Measurements from ENCODE around the gene CDC42SE1. TPM values are rescaled to one million over a fixed set of nuclear protein-coding genes. Genes with fewer than 3 reads are reported as not detected.
A peak's percentile ranks its signal among the peaks of the same experiment; 100 is the strongest.

Gene CDC42SE1
- total and polyA plus RNA-seq, 12 donors, result 26.1 to 45.6 (median 30.5) TPM

DNA sequence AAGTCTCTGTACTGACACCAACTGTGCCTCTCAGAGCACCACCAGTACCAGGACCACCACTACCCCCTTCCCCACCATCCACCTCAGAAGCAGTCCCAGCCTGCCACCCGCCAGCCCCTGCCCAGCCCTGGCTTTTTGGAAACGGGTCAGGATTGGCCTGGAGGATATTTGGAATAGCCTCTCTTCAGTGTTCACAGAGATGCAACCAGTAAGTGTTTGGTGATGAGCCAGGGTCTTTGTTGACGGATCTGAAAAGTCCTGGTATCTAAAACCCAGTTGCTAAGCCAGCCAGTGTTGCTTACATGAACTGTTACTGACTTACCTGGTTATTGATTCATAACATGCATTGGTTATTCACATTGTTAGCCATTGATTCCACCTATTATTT is 10.8 kb downstream of the CDC42SE1 start:
- Histone ChIP-seq H3K27ac (peak overlapping the region; percentile 71 to 95 (median 90)), H3K4me3 (peak overlapping the region; percentile 44 to 98 (median 76)), H3K27me3 (no peaks in the 10 kb centered on the region), H3K4me1 (peaks cover 0 to 38% (median 28%) of the 10 kb centered on the region in 9 donors), H3K9me3 (no peaks in the 10 kb centered on the region), H3K36me3 (peaks cover 0 to 48% (median 24%) of the 10 kb centered on the region in 9 donors)
- 11 to 15% methylated on average over 3 of the region's 3 CpGs for WGBS, 2 donors
- ATAC-seq, result no peak
- DNase-seq, result no peak
- intact Hi-C loops (cut with DNase I), result no loop called here
- TF ChIP-seq, protein P1, sequence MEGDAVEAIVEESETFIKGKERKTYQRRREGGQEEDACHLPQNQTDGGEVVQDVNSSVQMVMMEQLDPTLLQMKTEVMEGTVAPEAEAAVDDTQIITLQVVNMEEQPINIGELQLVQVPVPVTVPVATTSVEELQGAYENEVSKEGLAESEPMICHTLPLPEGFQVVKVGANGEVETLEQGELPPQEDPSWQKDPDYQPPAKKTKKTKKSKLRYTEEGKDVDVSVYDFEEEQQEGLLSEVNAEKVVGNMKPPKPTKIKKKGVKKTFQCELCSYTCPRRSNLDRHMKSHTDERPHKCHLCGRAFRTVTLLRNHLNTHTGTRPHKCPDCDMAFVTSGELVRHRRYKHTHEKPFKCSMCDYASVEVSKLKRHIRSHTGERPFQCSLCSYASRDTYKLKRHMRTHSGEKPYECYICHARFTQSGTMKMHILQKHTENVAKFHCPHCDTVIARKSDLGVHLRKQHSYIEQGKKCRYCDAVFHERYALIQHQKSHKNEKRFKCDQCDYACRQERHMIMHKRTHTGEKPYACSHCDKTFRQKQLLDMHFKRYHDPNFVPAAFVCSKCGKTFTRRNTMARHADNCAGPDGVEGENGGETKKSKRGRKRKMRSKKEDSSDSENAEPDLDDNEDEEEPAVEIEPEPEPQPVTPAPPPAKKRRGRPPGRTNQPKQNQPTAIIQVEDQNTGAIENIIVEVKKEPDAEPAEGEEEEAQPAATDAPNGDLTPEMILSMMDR (IDR thresholded peaks at IDR 0.05), result peak in 2 of 9 donors; percentile 2 to 63

DNA sequence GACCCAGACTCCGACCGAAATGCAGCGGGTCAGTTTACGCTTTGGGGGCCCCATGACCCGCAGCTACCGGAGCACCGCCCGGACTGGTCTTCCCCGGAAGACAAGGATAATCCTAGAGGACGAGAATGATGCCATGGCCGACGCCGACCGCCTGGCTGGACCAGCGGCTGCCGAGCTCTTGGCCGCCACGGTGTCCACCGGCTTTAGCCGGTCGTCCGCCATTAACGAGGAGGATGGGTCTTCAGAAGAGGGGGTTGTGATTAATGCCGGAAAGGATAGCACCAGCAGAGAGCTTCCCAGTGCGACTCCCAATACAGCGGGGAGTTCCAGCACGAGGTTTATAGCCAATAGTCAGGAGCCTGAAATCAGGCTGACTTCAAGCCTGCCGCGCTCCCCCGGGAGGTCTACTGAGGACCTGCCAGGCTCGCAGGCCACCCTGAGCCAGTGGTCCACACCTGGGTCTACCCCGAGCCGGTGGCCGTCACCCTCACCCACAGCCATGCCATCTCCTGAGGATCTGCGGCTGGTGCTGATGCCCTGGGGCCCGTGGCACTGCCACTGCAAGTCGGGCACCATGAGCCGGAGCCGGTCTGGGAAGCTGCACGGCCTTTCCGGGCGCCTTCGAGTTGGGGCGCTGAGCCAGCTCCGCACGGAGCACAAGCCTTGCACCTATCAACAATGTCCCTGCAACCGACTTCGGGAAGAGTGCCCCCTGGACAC is 11.3 kb downstream of the CDC42SE1 start:
- peak; percentile 73 for DNase-seq
- intact Hi-C loops (cut with DNase I), result loop anchor here in 1 of 10 donors (1.0 kb wide), 1 partner anchor 23 kb away; no protein-coding TSS in a partner anchor
- Histone ChIP-seq H3K27ac (peak overlapping the region; percentile 71 to 95 (median 90)), H3K9me3 (no peaks in the 10 kb centered on the region), H3K27me3 (no peaks in the 10 kb centered on the region), H3K4me1 (peaks cover 0 to 38% (median 28%) of the 10 kb centered on the region in 9 donors), H3K4me3 (peak overlapping the region; percentile 44 to 98 (median 76)), H3K36me3 (peaks cover 0 to 48% (median 18%) of the 10 kb centered on the region in 9 donors)
- ATAC-seq, result peak; percentile 73 to 90 (median 86)
- WGBS, 2 donors, result 0% methylated on average over 48 of the region's 48 CpGs
- TF ChIP-seq, protein P1 (IDR thresholded peaks at IDR 0.05), result peak in 8 of 9 donors; percentile 25 to 68 (median 57)

DNA sequence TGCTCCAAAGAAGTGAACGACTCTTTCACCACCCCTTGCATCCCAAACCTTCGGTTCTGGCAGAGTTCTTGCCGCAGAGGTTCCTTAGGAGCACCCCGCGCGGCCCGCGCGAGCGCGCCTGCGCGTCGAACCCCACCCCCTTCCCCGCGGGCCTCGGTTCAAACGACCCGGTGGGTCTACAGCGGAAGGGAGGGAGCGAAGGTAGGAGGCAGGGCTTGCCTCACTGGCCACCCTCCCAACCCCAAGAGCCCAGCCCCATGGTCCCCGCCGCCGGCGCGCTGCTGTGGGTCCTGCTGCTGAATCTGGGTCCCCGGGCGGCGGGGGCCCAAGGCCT is 11.9 kb downstream of the CDC42SE1 start, which contains the start of gene C1orf56:
TSS of gene C1orf56 (plus strand) at position 161 of the 334 bp plus-strand sequence. CDS start at position 258, 97 bp downstream.
- Histone ChIP-seq H3K27me3 (no peaks in the 10 kb centered on the region), H3K4me3 (peak within 1 kb of the TSS; percentile 44 to 98 (median 76)), H3K36me3 (peaks cover 0 to 48% (median 13%) of the 10 kb centered on the region in 9 donors), H3K27ac (peak within 1 kb of the TSS; percentile 71 to 95 (median 90)), H3K9me3 (no peaks in the 10 kb centered on the region), H3K4me1 (peaks cover 0 to 38% (median 28%) of the 10 kb centered on the region in 9 donors)
- TF ChIP-seq, protein P1 (IDR thresholded peaks at IDR 0.05), result no peak
- DNase-seq (peak; percentile 59 to 76), ATAC-seq (peak; percentile 82 to 88 (median 86))
- WGBS, 2 donors, result 1% methylated on average over 26 to 29 of the region's 29 CpGs
- intact Hi-C loops (cut with DNase I), result loop anchor here in 1 of 10 donors (1.0 kb wide), 1 partner anchor 24 kb away; no protein-coding TSS in a partner anchor

DNA sequence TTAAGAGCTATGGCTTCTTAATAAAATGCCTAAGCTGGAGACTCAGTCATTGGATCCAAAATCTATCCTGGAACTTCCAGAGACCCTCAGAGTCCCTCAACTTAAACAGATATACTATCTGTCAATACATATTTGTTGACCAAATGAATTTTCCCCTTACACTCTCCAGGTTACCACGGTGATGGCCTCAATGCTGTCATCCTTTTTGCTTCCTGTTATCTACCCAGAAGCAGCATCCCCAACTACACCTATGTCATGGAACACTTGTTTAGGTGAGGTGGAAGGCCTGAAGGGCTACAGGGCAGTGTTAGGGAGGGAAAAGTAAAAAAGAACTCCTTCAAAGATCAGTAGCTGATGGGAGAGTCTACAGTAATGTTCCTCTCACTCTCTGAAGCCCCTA is 16.3 kb downstream of the CDC42SE1 start:
- H3K36me3 ChIP-seq, result peaks cover 0 to 22% (median 0%) of the 10 kb centered on the region in 9 donors
- no peaks in the 10 kb centered on the region for H3K9me3 ChIP-seq
- intact Hi-C loops (cut with DNase I), result no loop called here
- TF ChIP-seq, protein P1 (IDR thresholded peaks at IDR 0.05), result no peak
- no peak overlapping the region for H3K27ac ChIP-seq
- DNase-seq (no peak), ATAC-seq (no peak)
- no peak overlapping the region for H3K4me3 ChIP-seq
- no peaks in the 10 kb centered on the region for H3K27me3 ChIP-seq
- peaks cover 0 to 12% (median 4%) of the 10 kb centered on the region in 9 donors for H3K4me1 ChIP-seq
- 93 to 97% methylated on average over 1 of the region's 1 CpG for WGBS, 2 donors
